MM.1S (cell line): ENCODE results near the gene NOXO1.

Experiments
- DNase-seq: peaks from one replicate; pipeline ENCODE4 v3.0.0-alpha.2; 2015
- H2AFZ ChIP-seq: fragments of 300-600 bp; sonication (generic); 2 replicates; pipeline ENCODE4 v1.6.0; 2016; ENCODE audit warnings: antibody characterized with exemption, low read length
- H3F3A ChIP-seq: fragments of 300-600 bp; sonication (generic); 2 replicates; pipeline ENCODE4 v1.6.1; 2016; ENCODE audit warnings: mild to moderate bottlenecking, antibody characterized with exemption, low read length, moderate library complexity, mixed read lengths; ENCODE audit not compliant: insufficient read depth
- H3K27ac ChIP-seq: fragments of 300-600 bp; sonication (generic); 2 replicates; pipeline ENCODE4 v1.5.1; 2016; ENCODE audit warnings: mild to moderate bottlenecking, low read length
- H3K27me3 ChIP-seq: fragments of 300-600 bp; sonication (generic); replicated peaks from 2 replicates; pipeline ENCODE4 v1.6.0; 2016; ENCODE audit warnings: low read length; ENCODE audit not compliant: insufficient read depth
- H3K36me3 ChIP-seq: fragments of 300-600 bp; sonication (generic); replicated peaks from 2 replicates; pipeline ENCODE4 v1.6.1; 2016; ENCODE audit warnings: mild to moderate bottlenecking, low read length, mixed read lengths; ENCODE audit not compliant: insufficient read depth
- H3K4me1 ChIP-seq: fragments of 300-600 bp; sonication (generic); 2 replicates; pipeline ENCODE4 v1.6.1; 2016; ENCODE audit warnings: low read length, mixed read lengths
- H3K4me2 ChIP-seq: fragments of 300-600 bp; sonication (generic); 2 replicates; pipeline ENCODE4 v1.6.0; 2016; ENCODE audit warnings: low read depth, low read length
- H3K4me3 ChIP-seq: fragments of 300-600 bp; sonication (generic); 2 replicates; pipeline ENCODE4 v1.5.1; 2016; ENCODE audit warnings: low read length, mixed read lengths
- H3K79me2 ChIP-seq: fragments of 300-600 bp; sonication (generic); 2 replicates; pipeline ENCODE4 v1.6.1; 2016; ENCODE audit warnings: mixed run types, low read length, mixed read lengths
- H3K9ac ChIP-seq: fragments of 300-600 bp; sonication (generic); 2 replicates; pipeline ENCODE4 v1.6.1; 2016; ENCODE audit warnings: low read length, mixed read lengths
- H3K9me2 ChIP-seq: fragments of 300-600 bp; sonication (generic); replicated peaks from 2 replicates; pipeline ENCODE4 v1.6.1; 2016; ENCODE audit warnings: mild to moderate bottlenecking, low read length, mixed read lengths; ENCODE audit not compliant: insufficient read depth
- H3K9me3 ChIP-seq: fragments of 300-600 bp; sonication (generic); replicated peaks from 2 replicates; pipeline ENCODE4 v1.6.1; 2016; ENCODE audit warnings: mild to moderate bottlenecking, low read length, mixed read lengths; ENCODE audit not compliant: insufficient read depth
- H4K20me1 ChIP-seq: fragments of 300-600 bp; sonication (generic); 2 replicates; pipeline ENCODE4 v1.6.1; 2016; ENCODE audit warnings: mild to moderate bottlenecking, low read length, moderate library complexity, mixed read lengths; ENCODE audit not compliant: insufficient read depth
- CTCF ChIP-seq: fragments of 300-600 bp; sonication (generic); IDR thresholded peaks from 2 replicates; pipeline ENCODE4 v1.5.1; 2016; ENCODE audit warnings: antibody characterized with exemption, low read length, mixed read lengths
- EZH2 ChIP-seq: fragments of 300-600 bp; sonication (generic); optimal IDR thresholded peaks from 2 replicates; pipeline ENCODE3; 2017; ENCODE audit warnings: low read depth, mild to moderate bottlenecking, antibody characterized with exemption, low read length, mixed read lengths
- EZH2phosphoT487 ChIP-seq: fragments of 300-600 bp; sonication (generic); IDR thresholded peaks from 2 replicates; pipeline ENCODE4 v1.6.1; 2018; ENCODE audit warnings: antibody characterized with exemption, low read length

Gene NOXO1

GRCh38 chr16:1947369-1947670, 33.9 kb downstream of the NOXO1 start:
- Histone ChIP-seq H3F3A (no peaks in the 10 kb centered on the region), H3K79me2 (peaks cover 4% of the 10 kb centered on the region), H3K4me2 (no peak overlapping the region), H3K9me2 (no peaks in the 10 kb centered on the region), H2AFZ (no peak overlapping the region), H4K20me1 (no peaks in the 10 kb centered on the region), H3K27me3 (peaks cover 6% of the 10 kb centered on the region; the same call in 1 of the 2 replicates), H3K9me3 (no peaks in the 10 kb centered on the region), H3K36me3 (no peaks in the 10 kb centered on the region), H3K4me3 (no peak overlapping the region), H3K27ac (no peak overlapping the region), H3K9ac (no peak overlapping the region), H3K4me1 (no peaks in the 10 kb centered on the region)
- no peak for DNase-seq
- TF ChIP-seq EZH2phosphoT487 = no peak

GRCh38 chr16:1946495-1947368, 34.5 kb downstream of the NOXO1 start:
- no peak overlapping the region for H2AFZ ChIP-seq
- no peaks in the 10 kb centered on the region for H3F3A ChIP-seq
- peaks cover 6% of the 10 kb centered on the region; the same call in 1 of the 2 replicates for H3K27me3 ChIP-seq

GRCh38 chr16:1945559-1946391, 35.5 kb downstream of the NOXO1 start:
- Histone ChIP-seq H3F3A (no peaks in the 10 kb centered on the region), H3K9ac (no peak overlapping the region), H3K9me2 (no peaks in the 10 kb centered on the region), H4K20me1 (no peaks in the 10 kb centered on the region), H3K4me3 (no peak overlapping the region), H3K4me1 (no peaks in the 10 kb centered on the region), H3K9me3 (no peaks in the 10 kb centered on the region), H3K36me3 (no peaks in the 10 kb centered on the region), H3K27ac (no peak overlapping the region), H3K4me2 (no peak overlapping the region), H2AFZ (no peak overlapping the region), H3K27me3 (peaks cover 6% of the 10 kb centered on the region; the same call in 1 of the 2 replicates), H3K79me2 (peaks cover 4% of the 10 kb centered on the region)
- no peak for DNase-seq
- TF ChIP-seq EZH2phosphoT487 (no peak), EZH2 (no peak), CTCF (no peak)

More at GRCh38 chr16:1946495-1947368, 34.5 kb downstream of the NOXO1 start:
- Histone ChIP-seq H3K27ac (no peak overlapping the region), H3K4me1 (no peaks in the 10 kb centered on the region), H3K4me2 (no peak overlapping the region), H3K9me2 (no peaks in the 10 kb centered on the region), H3K36me3 (no peaks in the 10 kb centered on the region), H3K9me3 (no peaks in the 10 kb centered on the region), H3K4me3 (no peak overlapping the region), H3K79me2 (peaks cover 4% of the 10 kb centered on the region), H3K9ac (no peak overlapping the region), H4K20me1 (no peaks in the 10 kb centered on the region)
- DNase-seq = no peak
- TF ChIP-seq CTCF (no peak), EZH2 (no peak), EZH2phosphoT487 (no peak)
